GM21825 (cell line): ENCODE data around the gene PDK1.
"Not testable (repeated sequence)": the region's sequence is repeated elsewhere in the genome, so short reads cannot be mapped to it uniquely, and the experiment has no call there.

ENCODE experiments used
- ATAC-seq: cut with Tn5 transposase; IDR thresholded peaks from one replicate; pipeline ENCODE4 v1.9.1; 2021; ENCODE audit warnings: mild to moderate bottlenecking, moderate library complexity; ENCODE audit not compliant: unreplicated experiment

PDK1 gene

DNA sequence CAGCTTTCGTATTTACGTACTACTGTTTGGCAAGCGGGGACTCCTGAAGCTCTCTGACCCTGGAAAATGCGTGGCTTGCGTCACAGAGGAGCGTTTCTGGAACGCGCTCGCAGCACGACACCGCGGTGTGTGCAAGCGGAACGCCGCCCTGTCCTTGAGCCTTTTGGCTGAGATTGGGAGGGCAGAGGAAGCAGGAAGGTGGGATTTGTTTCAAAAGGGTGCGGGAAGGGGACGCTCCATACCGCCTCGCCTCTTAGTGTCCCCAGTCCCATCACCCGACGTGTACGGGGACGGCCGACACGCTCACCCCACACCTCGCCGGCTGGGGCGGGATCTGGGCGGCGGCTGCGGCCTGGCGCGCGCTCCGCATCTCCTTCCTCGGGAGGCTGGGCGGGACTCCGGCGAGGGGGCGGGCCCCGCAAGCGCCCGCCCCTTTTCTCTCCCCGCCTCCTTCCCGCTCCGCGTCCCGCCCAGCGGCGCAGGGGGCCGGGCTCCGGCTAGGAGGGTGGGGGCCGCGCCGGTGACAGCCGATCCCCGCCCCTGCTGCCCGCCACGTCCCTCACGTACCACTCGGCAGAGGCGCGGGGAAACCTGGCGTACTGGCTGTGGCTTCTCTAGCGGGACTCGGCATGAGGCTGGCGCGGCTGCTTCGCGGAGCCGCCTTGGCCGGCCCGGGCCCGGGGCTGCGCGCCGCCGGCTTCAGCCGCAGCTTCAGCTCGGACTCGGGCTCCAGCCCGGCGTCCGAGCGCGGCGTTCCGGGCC is at the start of gene PDK1:
Gene PDK1 (plus strand): TSS at position 569 of the 762 bp plus-strand sequence. CDS start 61 bp downstream, at position 630.
- peak; percentile 89 for ATAC-seq

DNA sequence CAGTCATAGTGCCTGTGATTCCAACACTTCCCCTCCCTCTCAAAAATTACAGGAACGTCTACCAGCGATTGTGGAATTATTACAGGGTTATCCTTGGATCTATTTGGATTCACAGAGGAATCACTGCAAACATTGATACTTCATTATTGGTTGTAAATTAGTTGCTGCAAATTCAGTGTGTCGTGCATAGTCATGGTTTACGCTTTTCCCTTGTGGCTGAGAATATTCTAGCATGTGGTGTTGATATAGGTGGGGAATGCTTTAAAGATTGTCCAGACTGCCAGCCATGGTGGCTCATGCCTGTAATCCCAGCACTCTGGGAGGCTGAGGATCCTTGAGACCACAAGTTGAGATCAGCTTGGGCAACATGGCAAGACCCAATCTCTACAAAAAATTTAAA is 48.7 kb upstream of the PDK1 start:
- ATAC-seq, result no peak

DNA sequence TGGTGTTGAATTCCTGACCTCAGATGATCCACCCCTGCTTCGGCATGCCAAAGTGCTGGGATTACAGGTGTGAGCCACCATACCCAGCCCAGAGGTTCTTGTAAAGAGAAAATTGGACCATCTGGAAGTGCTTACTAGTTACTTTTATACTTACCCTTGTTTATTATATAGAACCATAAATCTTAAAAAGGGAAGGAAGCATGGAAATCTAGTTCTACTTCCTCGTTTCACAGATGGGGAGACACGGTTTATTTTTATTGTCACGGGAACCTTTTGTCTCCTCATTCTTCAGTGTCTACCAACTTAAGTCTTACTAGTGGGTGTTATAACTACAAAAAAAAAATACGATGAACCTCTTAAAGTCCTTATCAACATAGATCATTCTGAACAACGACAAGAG is 45.8 kb upstream of the PDK1 start:
- no peak for ATAC-seq

DNA sequence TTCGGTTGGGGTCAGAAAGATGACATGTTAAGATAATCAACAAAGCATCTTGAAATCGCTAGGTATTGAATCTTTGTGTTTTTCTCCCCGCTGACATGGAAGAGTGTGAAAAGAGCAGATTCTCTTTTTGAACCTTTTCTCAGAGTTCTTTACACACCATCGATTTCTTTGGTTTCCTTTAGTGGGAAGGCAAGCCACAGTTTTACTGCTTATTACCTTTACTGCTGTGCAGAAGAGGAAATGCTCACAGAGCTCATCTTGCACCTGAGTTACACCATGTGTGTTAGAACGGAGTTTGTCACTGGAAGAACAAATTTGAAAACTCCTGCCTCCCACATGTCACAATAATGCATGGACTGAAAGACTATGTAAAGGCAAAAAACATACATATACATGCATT is 45.3 kb upstream of the PDK1 start:
- no peak for ATAC-seq

DNA sequence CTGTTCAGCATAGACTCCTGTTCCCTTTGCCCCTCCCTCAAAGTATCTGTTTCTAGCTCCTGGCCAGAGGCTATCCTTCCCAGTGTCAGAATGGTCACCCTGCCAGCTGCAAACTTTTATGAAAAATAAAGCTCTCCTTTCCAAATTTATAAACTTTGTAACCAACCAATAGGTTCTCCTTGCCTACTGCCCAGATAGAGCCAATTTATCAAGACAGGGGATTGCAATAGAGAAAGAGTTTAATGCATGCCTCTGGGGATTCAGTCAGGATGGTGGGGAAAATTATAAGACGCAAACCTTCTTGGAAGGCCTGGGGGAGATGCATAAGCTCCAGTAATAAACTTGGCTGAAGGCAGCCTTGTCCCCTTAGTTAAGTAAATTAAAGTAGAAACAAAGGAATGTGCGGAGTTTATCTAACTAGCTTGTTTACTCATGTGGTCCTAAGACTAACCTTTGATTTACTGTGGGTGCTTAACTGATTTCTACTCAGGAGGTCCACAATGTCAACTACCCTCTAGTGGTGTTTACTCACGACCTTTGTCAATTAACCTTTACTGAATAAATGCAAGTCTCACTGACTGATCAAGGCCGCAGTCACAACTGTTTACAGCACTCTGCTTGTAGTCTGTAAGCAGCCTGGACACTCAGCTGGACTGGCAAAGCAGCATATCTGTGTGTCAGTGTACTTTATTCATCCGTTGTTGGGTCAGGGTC is 42.9 kb upstream of the PDK1 start:
- ATAC-seq, result no peak

DNA sequence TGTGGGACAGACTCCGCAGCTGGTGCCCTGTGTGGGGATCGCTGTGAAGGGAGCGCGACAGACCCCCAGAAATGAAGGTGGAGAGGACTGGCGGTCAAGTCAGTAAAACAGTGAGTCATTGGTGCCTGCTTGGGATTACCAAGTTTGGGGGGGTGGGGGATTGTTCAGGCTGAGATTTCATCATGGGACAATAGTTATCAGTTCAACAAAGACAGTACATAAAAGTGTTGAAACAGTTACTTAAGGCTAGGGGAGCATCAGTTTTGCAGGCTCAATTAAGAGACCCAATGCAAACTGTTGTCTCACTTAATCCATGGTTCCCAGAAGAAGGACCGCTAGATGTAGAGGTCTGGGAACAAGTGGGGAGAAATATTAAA is 42.4 kb upstream of the PDK1 start:
- ATAC-seq, result no peak

DNA sequence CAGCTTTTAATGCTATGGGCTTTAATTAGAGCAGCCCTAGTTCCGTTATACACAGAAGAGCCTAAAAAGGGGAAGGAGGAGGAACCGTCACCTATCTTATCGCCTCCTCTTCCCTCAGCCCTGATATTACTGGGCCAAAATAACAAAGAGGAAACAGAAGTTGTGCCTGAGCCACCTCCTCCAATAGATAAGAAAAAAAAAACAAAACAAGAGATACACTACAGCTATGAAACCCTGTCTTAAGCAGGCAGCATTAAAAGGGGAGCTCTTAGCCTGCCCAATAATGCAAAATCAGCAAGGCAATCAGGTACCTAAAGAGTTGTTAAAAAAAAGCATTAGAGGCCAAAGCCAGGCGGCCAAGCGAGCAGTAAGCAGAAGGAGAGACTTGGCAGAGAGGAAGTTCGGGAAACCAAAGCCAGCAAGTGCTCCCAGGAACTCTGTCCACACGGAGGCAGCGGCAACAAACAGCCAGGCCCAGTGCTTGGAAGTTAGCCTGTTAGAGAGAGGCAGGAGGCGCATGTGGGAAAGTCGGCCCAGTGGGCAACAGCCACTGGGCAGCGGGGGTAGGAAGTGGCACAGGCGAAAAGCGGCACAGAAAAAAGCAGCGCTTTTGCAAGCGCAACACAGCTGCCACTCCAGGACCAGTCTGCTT is 41.8 kb upstream of the PDK1 start:
- ATAC-seq, result no peak

DNA sequence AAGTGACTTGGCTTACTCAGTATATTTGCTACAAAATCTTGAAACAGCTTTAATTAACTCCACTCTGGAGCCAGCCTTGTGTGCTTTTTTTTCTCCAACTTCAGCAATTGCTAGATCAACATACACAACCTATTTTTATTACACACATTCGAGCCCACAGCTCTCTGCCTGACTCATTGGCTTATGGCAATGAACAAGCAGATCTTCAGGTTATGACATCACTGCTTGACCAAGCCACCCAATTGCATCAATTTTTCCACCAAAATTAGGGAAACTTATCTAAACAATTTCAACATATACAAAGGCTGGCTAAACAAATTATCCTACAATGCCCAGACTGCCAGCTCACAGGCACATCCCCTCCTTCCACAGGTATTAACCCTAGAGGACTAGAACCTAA is 39.6 kb upstream of the PDK1 start:
- no peak for ATAC-seq

DNA sequence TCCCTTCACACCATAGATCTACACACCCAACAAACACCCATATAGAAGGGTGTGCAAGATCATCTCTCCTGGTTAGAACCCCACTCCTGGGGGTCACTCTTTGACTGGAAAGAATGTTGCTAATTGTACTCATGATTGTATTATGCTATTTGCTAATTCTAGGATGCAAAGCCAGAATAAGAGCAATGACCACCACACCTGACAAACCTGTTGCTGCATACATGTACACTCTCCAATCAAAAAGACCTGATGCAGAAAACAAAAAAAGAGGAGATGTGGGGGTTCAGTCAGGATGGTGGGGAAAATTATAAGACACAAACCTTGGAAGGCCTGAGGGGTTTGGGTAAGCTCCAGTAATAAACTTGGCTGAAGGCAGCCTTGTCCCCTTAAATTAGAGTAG is 36.9 kb upstream of the PDK1 start:
- ATAC-seq, result no peak

DNA sequence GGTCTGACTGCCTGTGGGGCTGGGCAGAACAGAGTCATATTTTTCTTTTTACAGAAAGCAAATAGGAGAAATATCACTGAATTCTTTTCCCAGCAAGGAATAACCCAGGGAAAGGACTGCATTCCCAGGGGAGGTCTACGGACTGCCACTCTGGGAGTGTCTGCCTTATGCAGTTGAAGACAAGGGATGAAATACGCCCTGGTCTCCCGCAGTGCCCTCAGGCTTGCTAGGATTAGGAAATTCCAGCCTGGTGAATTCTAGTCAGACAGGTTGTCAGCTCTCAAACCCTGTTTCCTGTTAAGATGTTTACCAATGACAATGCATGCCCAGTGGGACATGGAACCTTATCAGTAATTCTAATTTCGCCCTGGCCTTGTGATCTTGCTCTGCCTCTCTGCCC is 30.3 kb upstream of the PDK1 start:
- no peak for ATAC-seq

DNA sequence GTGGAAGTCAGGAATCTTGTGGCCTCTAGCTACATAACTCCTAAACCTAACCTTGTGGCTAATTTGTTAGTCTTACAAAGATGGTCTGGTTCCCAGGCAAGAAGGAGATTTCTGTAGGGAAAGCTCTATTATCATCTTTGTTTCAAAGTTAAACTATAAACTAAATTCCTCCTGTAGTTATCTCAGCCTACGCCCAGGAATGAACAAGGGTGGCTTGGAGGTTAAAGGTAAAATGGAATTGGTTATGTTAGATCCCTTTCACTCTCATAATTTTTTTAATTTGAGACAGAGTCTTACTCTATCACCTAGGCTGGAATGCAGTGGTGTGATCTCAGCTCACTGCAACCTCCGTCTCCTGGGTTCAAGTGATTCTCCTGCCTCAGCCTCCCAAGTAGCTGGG is 24.6 kb upstream of the PDK1 start:
- no peak for ATAC-seq

DNA sequence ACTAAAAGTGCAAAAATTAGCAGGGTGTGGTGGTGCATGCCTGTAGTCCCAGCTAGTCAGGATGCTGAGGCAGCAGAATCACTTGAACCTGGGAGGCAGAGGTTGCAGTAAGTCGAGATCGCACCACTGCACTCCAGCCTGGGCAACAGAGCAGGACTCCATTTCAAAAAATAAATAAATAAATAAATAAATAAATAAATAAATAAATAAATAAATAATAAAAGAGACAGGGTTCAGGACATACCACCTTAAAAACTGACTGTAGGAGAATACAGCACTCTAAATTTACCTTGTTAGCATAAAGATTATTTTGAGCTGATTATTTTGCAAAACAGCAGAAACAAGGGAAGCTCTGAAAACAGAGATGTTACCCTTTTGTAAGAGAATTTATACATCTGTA is 23.4 kb upstream of the PDK1 start:
- not testable (repeated sequence) for ATAC-seq

DNA sequence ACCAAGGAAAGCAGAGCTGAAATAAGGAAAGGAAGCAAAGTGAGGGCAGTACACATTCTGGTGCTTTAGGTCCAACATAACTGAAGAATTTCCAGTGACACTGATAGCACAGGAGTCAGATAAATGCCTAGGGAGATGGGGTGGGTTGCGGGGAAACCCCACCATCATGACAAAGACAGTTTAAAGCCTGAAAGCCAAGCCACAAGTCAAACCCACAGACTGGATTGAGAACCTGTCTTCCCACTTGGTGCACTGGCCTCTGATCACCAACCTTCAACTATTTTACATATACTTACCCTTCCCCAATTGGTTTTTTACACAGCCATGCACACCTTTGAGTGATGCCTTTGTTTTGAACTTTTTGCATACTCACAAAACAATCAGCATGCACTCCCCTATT is 22.2 kb upstream of the PDK1 start:
- no peak for ATAC-seq

DNA sequence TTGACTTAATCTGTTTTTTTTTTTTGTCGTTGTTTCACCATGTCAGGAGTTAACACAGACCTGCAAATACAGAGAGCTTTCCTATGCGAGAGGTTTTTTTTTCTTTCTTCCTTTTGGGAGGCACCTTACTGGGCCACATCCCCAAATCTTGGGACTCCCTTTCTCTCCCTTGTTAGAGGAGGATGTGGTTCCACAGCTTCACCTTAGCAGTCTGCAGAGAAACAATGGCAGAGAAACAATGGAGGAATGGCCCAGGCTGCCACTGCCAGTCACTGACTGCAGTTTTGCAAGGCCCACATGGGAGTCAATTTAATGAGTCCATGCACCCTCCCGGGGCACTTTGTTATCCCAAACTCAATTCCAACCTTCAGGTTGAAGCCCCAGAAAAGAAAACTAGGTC is 20.8 kb upstream of the PDK1 start:
- no peak for ATAC-seq

DNA sequence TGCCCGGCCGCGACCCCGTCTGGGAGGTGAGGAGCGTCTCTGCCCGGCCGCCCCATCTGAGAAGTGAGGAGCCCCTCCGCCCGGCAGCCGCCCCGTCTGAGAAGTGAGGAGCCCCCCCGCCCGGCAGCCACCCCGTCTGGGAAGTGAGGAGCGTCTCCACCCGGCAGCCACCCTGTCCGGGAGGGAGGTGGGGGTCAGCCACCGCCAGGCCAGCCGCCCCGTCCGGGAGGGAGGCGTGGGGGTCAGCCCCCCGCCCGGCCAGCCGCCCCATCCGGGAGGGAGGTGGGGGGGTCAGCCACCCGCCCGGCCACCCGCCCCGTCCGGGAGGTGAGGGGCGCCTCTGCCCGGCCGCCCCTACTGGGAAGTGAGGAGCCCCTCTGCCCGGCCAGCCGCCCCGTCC is 18.0 kb upstream of the PDK1 start:
- ATAC-seq, result not testable (repeated sequence)

DNA sequence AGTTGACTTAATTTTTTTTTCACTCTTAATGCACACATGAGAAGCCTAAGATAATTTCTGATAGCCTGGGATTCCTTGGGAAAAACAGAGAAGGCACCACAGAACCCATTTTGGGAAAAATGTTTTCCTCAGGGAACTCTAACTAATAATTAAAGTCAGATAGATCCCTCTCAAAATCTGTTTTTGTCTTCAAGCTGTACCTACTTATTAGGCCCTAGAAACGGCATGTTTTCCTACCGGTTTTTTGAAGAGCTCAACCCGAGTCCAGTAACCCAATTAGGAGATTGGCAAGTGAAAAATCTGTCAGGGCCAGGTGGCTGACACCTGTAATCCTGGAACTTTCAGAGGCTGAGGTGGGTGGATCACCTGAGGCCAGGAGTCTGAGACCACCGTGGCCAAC is 16.1 kb upstream of the PDK1 start:
- ATAC-seq, result no peak

DNA sequence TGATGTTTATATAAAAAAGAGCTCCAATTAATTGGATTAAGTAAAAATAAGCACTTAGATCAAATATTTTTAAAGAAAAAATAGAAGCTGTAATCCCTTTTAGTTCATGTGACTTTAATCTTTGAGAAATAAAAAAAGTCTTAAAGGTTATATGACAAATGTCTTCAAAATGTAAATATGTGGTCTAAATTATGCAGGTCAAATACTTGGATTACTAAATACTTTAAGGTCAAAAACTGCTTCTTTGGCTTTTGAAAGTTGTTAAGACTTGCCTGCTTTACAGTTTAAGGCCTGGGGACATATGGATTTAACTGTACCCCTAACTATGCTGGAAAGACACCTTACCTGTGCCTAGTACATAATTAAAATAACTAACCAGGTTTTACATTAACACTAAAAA is 15.5 kb upstream of the PDK1 start:
- no peak for ATAC-seq

DNA sequence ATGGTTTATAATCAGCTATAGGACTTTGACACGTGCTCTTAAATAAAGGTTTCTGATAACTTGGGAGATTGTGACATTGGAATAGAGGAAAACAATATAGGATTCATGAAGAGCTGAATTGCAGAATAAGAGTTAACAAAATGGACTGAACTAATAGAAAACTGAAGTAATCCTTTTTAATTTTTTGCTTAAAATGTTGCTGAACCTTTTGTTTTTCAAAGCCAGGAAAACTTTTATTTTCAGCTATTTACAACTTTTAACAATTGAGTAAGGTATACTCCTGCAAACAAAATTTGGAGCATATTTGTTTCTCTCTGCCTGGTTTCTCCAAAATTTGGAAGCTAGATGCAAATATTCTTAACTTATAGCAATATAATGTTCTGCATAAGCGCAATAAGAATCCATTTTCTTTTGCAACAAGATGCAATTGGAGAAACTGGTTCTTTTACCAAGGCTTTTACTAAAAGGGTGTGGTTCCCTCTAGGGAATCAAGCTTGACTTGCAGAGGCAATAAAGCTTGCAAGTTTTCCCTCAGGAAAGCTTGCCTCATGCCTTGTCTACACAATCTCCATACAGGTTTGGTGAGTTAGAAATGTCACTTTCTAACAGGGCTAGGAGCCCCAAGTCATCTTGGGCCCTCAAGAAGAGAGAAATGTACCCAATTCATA is 10.3 kb upstream of the PDK1 start:
- ATAC-seq, result no peak

DNA sequence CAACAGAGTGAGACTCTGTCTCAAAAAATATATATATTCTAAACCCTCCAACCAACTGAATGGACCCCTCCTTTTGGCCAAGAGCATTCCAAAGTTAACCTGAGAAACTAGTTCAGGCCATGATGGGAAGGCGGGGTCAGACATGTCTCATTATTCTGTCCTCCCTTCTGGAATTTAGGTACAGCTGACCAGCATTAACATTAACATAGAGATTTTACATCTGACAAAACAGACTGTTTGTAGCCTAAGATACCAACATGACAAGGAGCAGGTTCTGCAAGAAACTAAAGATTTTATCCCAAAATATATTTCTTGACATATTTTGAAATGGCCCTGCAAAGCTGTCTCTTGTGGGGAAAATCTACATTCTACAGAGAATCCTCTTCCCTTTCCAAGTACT is 6.8 kb upstream of the PDK1 start:
- no peak for ATAC-seq

DNA sequence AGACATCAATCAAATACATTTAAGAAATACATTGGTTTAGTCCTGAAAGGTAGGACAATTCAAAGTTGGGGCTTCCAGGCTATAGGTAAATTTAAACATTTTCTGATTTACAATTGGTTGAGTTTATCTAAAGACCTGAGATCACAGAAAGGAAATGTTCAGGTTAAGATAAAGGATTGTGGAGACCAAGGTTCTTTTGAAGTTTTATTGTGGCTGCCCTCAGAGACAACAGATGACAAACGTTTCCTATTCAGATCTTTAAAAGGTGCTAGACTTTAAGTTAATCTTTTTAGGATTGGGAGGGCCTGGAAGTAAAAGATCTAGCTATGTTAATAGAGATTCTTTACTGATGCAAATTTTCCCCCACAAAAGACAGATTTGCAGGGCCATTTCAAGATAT is 6.1 kb upstream of the PDK1 start:
- not testable (repeated sequence) for ATAC-seq

DNA sequence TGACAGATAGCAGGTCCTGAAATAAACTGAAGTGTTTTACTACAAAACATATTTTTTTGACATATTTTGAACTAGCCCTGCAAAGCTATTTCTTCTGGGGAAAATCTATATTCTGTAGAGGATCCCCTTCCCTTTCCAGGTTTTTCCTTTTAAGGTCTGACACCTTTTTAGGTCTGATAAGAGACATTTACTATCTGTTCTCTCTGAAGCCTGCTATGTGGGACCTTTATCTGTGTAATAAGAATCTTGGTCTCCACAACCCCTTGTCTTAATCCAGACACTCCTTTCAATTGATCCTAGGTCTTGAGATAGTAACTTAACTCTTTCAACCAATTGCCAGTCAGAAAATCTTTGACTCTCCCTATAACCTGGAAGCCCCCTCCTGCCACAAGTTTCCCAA is 5.5 kb upstream of the PDK1 start:
- ATAC-seq, result no peak

DNA sequence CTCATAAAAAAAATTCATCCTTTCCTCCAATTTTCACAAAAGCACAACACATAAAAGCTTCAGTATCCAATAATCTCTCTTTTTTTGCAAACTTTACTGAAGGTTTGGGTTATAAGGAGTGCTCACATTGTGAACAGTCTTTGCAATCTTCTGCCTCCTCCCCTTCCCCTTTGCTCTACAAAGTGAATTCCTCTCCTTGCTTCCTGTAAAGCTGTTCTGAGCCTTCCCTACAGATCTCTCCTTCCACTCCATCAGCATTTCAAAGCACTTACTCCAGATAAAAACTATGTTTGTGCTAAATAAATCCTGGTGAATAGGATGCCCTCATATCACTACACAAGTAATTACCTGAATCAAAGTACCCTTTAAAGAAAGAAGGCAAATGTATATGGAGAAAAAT is 4.6 kb upstream of the PDK1 start:
- no peak for ATAC-seq
